H1 (cell line): ENCODE results near the gene PPY. TPM values are rescaled to one million over a fixed set of nuclear protein-coding genes. Genes with fewer than 3 reads are reported as not detected.

Experiments
- CTCF ChIA-PET: fragments of 300-600 bp; sonication (Branson Sonifier 250); formaldehyde crosslinking; loops from one replicate; lab custom pipeline; 2021; ENCODE audit not compliant: partially characterized antibody; lab: Charles Lee
- POLR2A ChIA-PET: fragments of 300-600 bp; sonication (Branson Sonifier 250); formaldehyde crosslinking; loops from one replicate; lab custom pipeline; 2021; ENCODE audit warnings: inconsistent platforms; ENCODE audit not compliant: partially characterized antibody; lab: Charles Lee
- DNase-seq, 2 experiments: peaks; one replicate each; pipeline versions ENCODE4 v3.0.0 to v3.0.0-alpha.2; 2010 to 2022; ENCODE audit warnings: low spot score in 2 of 2, low read depth in 1 of 2, mixed read lengths in 1 of 2
- FAIRE-seq: peaks from 2 replicates; lab custom pipeline; 2011; peaks lifted over from hg19 to GRCh38; lab: Jason Lieb, UNC
- H2AFZ ChIP-seq: 2 replicates; pipeline ENCODE4 v1.8.1; 2012; ENCODE audit warnings: low read length, inconsistent platforms
- H2AK5ac ChIP-seq: 2 replicates; pipeline ENCODE4 v1.6.1; 2013; ENCODE audit warnings: low read depth, low read length
- H2BK120ac ChIP-seq: replicated peaks from 2 replicates; pipeline ENCODE3; 2013; ENCODE audit warnings: low read depth, low read length, inconsistent platforms
- H2BK12ac ChIP-seq: 2 replicates; pipeline ENCODE4 v1.6.1; 2013; ENCODE audit warnings: low read depth, low read length
- H2BK15ac ChIP-seq: 2 replicates; pipeline ENCODE4 v1.6.1; 2013; ENCODE audit warnings: low read length
- H2BK20ac ChIP-seq: 2 replicates; pipeline ENCODE4 v1.6.1; 2013; ENCODE audit warnings: low read length
- H2BK5ac ChIP-seq: 2 replicates; pipeline ENCODE4 v1.6.1; 2013; ENCODE audit warnings: low read depth, low read length
- H3K14ac ChIP-seq: 2 replicates; pipeline ENCODE4 v1.6.1; 2013; ENCODE audit warnings: inconsistent platforms; ENCODE audit not compliant: insufficient read length
- H3K18ac ChIP-seq: 2 replicates; pipeline ENCODE4 v1.6.1; 2013; ENCODE audit warnings: low read length; ENCODE audit errors: extremely low read depth
- H3K23ac ChIP-seq: 2 replicates; pipeline ENCODE4 v1.6.1; 2013; ENCODE audit warnings: inconsistent platforms; ENCODE audit not compliant: insufficient read length
- H3K23me2 ChIP-seq: 2 replicates; pipeline ENCODE4 v1.6.1; 2013; ENCODE audit warnings: low read depth, low read length
- H3K27ac ChIP-seq: 2 replicates; pipeline ENCODE4 v1.6.1; 2011; ENCODE audit warnings: low read depth, low read length, inconsistent platforms
- H3K27me3 ChIP-seq, 4 experiments: replicated peaks in 1 of 4; 1 replicate in 1 of 4; 2 replicates in 3 of 4; pipeline versions ENCODE4 v1.6.1 to v1.8.1; 2011 to 2013; ENCODE audit warnings: low read length in 3 of 4, mild to moderate bottlenecking in 3 of 4, inconsistent platforms in 2 of 4, mixed read lengths in 2 of 4, moderate library complexity in 1 of 4; ENCODE audit not compliant: control insufficient read depth in 3 of 4, insufficient read depth in 3 of 4; ENCODE audit errors: extremely low read depth in 1 of 4
- H3K36me3 ChIP-seq, 4 experiments: 2 replicates each; pipeline versions ENCODE4 v1.6.1 to v1.8.1; 2011 to 2013; ENCODE audit warnings: mild to moderate bottlenecking in 4 of 4, low read length in 3 of 4, moderate library complexity in 2 of 4, control low read depth in 1 of 4, inconsistent platforms in 1 of 4; ENCODE audit not compliant: insufficient read depth in 4 of 4, control insufficient read depth in 2 of 4
- H3K4ac ChIP-seq: replicated peaks from 2 replicates; pipeline ENCODE3; 2013; ENCODE audit warnings: low read length, low read depth, mixed read lengths, inconsistent platforms; ENCODE audit not compliant: insufficient read length
- H3K4me1 ChIP-seq, 4 experiments: replicated peaks in 1 of 4; 1 replicate in 1 of 4; 2 replicates in 3 of 4; pipeline versions ENCODE4 v1.6.1 to v1.8.1; 2011 to 2013; ENCODE audit warnings: low read length in 3 of 4, inconsistent platforms in 2 of 4, mixed read lengths in 1 of 4; ENCODE audit not compliant: insufficient read depth in 4 of 4, control insufficient read depth in 3 of 4
- H3K4me2 ChIP-seq, 2 experiments: 2 replicates each; pipeline versions ENCODE4 v1.6.1 to v1.8.1; 2011 to 2013; ENCODE audit warnings: low read depth in 2 of 2, low read length in 2 of 2, control low read depth in 1 of 2, inconsistent platforms in 1 of 2, mild to moderate bottlenecking in 1 of 2; ENCODE audit not compliant: insufficient read depth in 1 of 2
- H3K4me3 ChIP-seq, 4 experiments: fragments of 200-600, 300-600 bp in 1 of 4; sonication (generic), shearing (Covaris generic), sonication (Bioruptor Twin) in 1 of 4; 2 replicates each; pipeline versions ENCODE4 v1.5.1 to v1.8.1; 2011 to 2016; ENCODE audit warnings: low read length in 4 of 4, low read depth in 3 of 4, control low read depth in 2 of 4, inconsistent platforms in 2 of 4, mild to moderate bottlenecking in 2 of 4, mixed read lengths in 1 of 4, moderate library complexity in 1 of 4; ENCODE audit not compliant: insufficient read depth in 2 of 4; ENCODE audit errors: extremely low read depth in 1 of 4
- H3K56ac ChIP-seq: replicated peaks from 2 replicates; pipeline ENCODE3; 2013; ENCODE audit warnings: low read depth, mild to moderate bottlenecking, mixed read lengths, low read length, inconsistent platforms; ENCODE audit not compliant: insufficient read length
- H3K79me1 ChIP-seq: 2 replicates; pipeline ENCODE4 v1.6.1; 2013; ENCODE audit warnings: low read depth, low read length, control low read depth
- H3K79me2 ChIP-seq, 2 experiments: 2 replicates each; pipeline versions ENCODE4 v1.6.1 to v1.8.1; 2012 to 2013; ENCODE audit warnings: low read length in 2 of 2, mild to moderate bottlenecking in 2 of 2, inconsistent platforms in 1 of 2; ENCODE audit not compliant: insufficient read depth in 2 of 2, control insufficient read depth in 1 of 2
- H3K9ac ChIP-seq, 4 experiments: replicated peaks in 1 of 4; 1 replicate in 1 of 4; 2 replicates in 3 of 4; pipeline versions ENCODE4 v1.6.1 to v1.8.1; 2011 to 2013; ENCODE audit warnings: low read depth in 3 of 4, low read length in 3 of 4, control low read depth in 2 of 4, mild to moderate bottlenecking in 2 of 4, moderate library complexity in 2 of 4, inconsistent platforms in 1 of 4; ENCODE audit errors: extremely low read depth in 1 of 4
- H3K9me3 ChIP-seq, 2 experiments: 2 replicates each; pipeline versions ENCODE4 v1.6.1 to v1.8.1; 2012 to 2013; ENCODE audit warnings: mild to moderate bottlenecking in 2 of 2, moderate library complexity in 2 of 2, control low read depth in 1 of 2, inconsistent platforms in 1 of 2, low read depth in 1 of 2, low read length in 1 of 2, mixed read lengths in 1 of 2; ENCODE audit not compliant: insufficient read depth in 2 of 2
- H4K20me1 ChIP-seq, 2 experiments: replicated peaks in 1 of 2; 2 replicates each; pipeline versions ENCODE3 to v1.8.1; 2011 to 2013; ENCODE audit warnings: inconsistent platforms in 2 of 2, low read length in 2 of 2, mild to moderate bottlenecking in 1 of 2; ENCODE audit not compliant: insufficient read depth in 2 of 2, control insufficient read depth in 1 of 2
- H4K5ac ChIP-seq: 2 replicates; pipeline ENCODE4 v1.6.1; 2013; ENCODE audit warnings: low read length, low read depth, mixed read lengths, inconsistent platforms; ENCODE audit not compliant: insufficient read length
- H4K8ac ChIP-seq: 2 replicates; pipeline ENCODE4 v1.8.0; 2013; ENCODE audit warnings: mild to moderate bottlenecking, moderate library complexity, low read length, inconsistent platforms; ENCODE audit not compliant: insufficient read depth; ENCODE audit errors: extremely low read depth
- H4K91ac ChIP-seq: replicated peaks from 2 replicates; pipeline ENCODE3; 2013; ENCODE audit warnings: low read length, mixed read lengths, inconsistent platforms; ENCODE audit not compliant: insufficient read length
- ASH2L ChIP-seq: fragments of 200-600, 300-600 bp; sonication (generic); IDR thresholded peaks from one replicate; pipeline ENCODE4 v1.7.1; 2017; ENCODE audit warnings: low read length
- BACH1 ChIP-seq: IDR thresholded peaks from 2 replicates; pipeline ENCODE4 v1.6.1; 2012; ENCODE audit warnings: low read length, improper control_type of control experiment
- BCL11A ChIP-seq, 2 experiments: IDR thresholded peaks; one replicate each; pipeline ENCODE4 v1.6.1; 2011; ENCODE audit warnings: low read depth in 2 of 2, low read length in 2 of 2, mild to moderate bottlenecking in 2 of 2
- CHD1 ChIP-seq: IDR thresholded peaks from 2 replicates; pipeline ENCODE4 v1.6.1; 2012; ENCODE audit warnings: low read depth, low read length, improper control_type of control experiment
- RBBP5 ChIP-seq: IDR thresholded peaks from 2 replicates; pipeline ENCODE4 v1.7.1; 2012; ENCODE audit warnings: low read depth, mild to moderate bottlenecking, inconsistent platforms, low read length, moderate library complexity, borderline replicate concordance
- SAP30 ChIP-seq: fragments of 300-600 bp; sonication (generic); IDR thresholded peaks from 2 replicates; pipeline ENCODE4 v1.7.1; 2012; ENCODE audit warnings: low read length, moderate library complexity, mild to moderate bottlenecking, inconsistent platforms; ENCODE audit not compliant: insufficient read depth, insufficient replicate concordance
- SRF ChIP-seq: IDR thresholded peaks from 2 replicates; pipeline ENCODE4 v1.6.1; 2011; ENCODE audit warnings: mild to moderate bottlenecking, low read depth, low read length, moderate library complexity
- TCF12 ChIP-seq: IDR thresholded peaks from 2 replicates; pipeline ENCODE4 v1.6.1; 2011; ENCODE audit warnings: low read depth, mild to moderate bottlenecking, low read length
- YY1 ChIP-seq: IDR thresholded peaks from 2 replicates; pipeline ENCODE4 v1.6.1; 2011; ENCODE audit warnings: low read depth, mild to moderate bottlenecking, low read length
- WGBS, 2 experiments: shearing (Covaris generic) in 1 of 2; methylation state at CpG; one replicate each; pipeline versions ENCODE4 v1.1.6 to v1.1.7; 2013 to 2015; ENCODE audit warnings: low lambda C conversion rate in 2 of 2, mixed read lengths in 2 of 2, inconsistent platforms in 1 of 2, low coverage in 1 of 2, missing lambda C conversion rate in 1 of 2; ENCODE audit not compliant: insufficient replicate concordance in 2 of 2, insufficient coverage in 1 of 2, insufficient read length in 1 of 2; ENCODE audit errors: extremely low coverage in 1 of 2, missing lambda C conversion rate in 1 of 2; 5-methylcytosine and 5-hydroxymethylcytosine counted together
- polyA plus RNA-seq, 7 experiments: library from polyadenylated mRNA; depleted of rRNA in 3 of 7; stranded (reverse) in 5 of 7; unstranded in 2 of 7; fragments of >200 nt in 5 of 7; fragments of 200-250 nt in 2 of 7; gene quantifications; 1 replicate in 5 of 7; 2 replicates in 1 of 7; 4 replicates in 1 of 7; pipeline versions ENCODE4 v1.2.1 to v1.2.3, GENCODE V29; 2011 to 2013; ENCODE audit warnings: missing spikeins in 2 of 7, mixed read lengths in 2 of 7
- total RNA-seq: library from RNA; stranded (reverse); fragmentation: NEBNext Ultra II Directional; extraction: Animal tissue kit (Norgen Biotek cat#: 25700); gene quantifications from 2 replicates; pipeline ENCODE4 v1.2.1, GENCODE V29; 2021
- TF ChIP-seq, protein P1 (sequence below), 3 experiments: IDR thresholded peaks; 1 replicate in 2 of 3; 2 replicates in 1 of 3; pipeline versions ENCODE4 v1.5.1 to v1.6.1; 2011; ENCODE audit warnings: low read length in 3 of 3, mild to moderate bottlenecking in 3 of 3, inconsistent platforms in 2 of 3, low read depth in 1 of 3, moderate library complexity in 1 of 3; ENCODE audit not compliant: insufficient read depth in 1 of 3; ENCODE audit errors: control extremely low read depth in 1 of 3
- TF ChIP-seq, protein P2 (sequence below): IDR thresholded peaks from 2 replicates; pipeline ENCODE4 v1.6.1; 2011; ENCODE audit warnings: low read depth, mild to moderate bottlenecking, low read length; ENCODE audit not compliant: insufficient read depth

The PPY gene
- total and polyA plus RNA-seq, 2 of the 8 experiments (the other 6 are each of a cell fraction or from before 2014, with no cell fraction given): 0.26 TPM; not detected in 1

DNA sequence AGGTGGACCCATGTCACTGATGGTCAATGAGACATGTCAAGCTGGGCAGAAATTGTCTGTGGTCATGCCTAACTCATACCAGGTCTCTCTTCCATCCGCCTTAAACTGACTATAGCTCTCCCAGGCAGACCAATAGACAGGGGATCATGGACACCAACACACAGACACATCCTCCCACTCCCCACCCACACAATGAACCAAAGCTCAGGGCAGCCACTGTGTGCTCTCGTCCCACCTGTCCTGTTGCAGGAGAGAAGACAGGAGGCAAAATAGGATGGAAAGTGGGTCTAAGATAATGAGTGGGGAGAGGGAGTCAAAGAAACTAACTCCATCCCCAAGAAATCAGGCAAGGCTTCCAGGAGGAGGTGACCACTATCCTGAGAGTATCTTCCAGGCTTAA lies 8.3 kb upstream of the PPY start:
- WGBS, 2 experiments: 73% methylated on average over 2 of the region's 2 CpGs; no CpG with 5 or more reads in 1 of the 2 experiments
- CTCF ChIA-PET: interaction anchor here (0.6 to 10.5 kb wide), 16 partner anchors 10 to 104 kb away, joined by 3 to 106 read pairs (median 4); partner anchors contain the start of gene CD300LG
- no peak overlapping the region for H2BK20ac ChIP-seq
- no peaks in the 10 kb centered on the region for H3K79me2 ChIP-seq
- no peak overlapping the region for H2BK120ac ChIP-seq
- no peak overlapping the region for H4K8ac ChIP-seq
- no peak overlapping the region for H4K91ac ChIP-seq
- H3K27ac ChIP-seq: no peak overlapping the region
- H2AFZ ChIP-seq: no peak overlapping the region
- peaks cover 5 to 15% (median 12%) of the 10 kb centered on the region in 4 experiments for H3K4me1 ChIP-seq
- no peak for FAIRE-seq
- H2BK12ac ChIP-seq: peak overlapping the region; percentile 6; the same call in 1 of the 2 replicates
- peaks cover 2 to 25% (median 18%) of the 10 kb centered on the region in 4 experiments; a peak in 6 of 7 replicates for H3K27me3 ChIP-seq
- no peak overlapping the region for H3K14ac ChIP-seq
- H3K9ac ChIP-seq: no peak overlapping the region
- H3K79me1 ChIP-seq: no peaks in the 10 kb centered on the region
- H3K18ac ChIP-seq: no peak overlapping the region
- no peak overlapping the region for H3K56ac ChIP-seq
- no peaks in the 10 kb centered on the region for H4K20me1 ChIP-seq
- H2BK5ac ChIP-seq: no peak overlapping the region
- H2BK15ac ChIP-seq: no peak overlapping the region
- H3K36me3 ChIP-seq: no peaks in the 10 kb centered on the region
- no peaks in the 10 kb centered on the region for H3K9me3 ChIP-seq
- DNase-seq: no peak
- H3K23ac ChIP-seq: no peak overlapping the region
- no peak overlapping the region for H3K4me3 ChIP-seq
- 0 out of 2 replicates have a peak overlapping the region, but pooled peaks have one; percentile 66 for H2AK5ac ChIP-seq
- H3K4me2 ChIP-seq: no peak overlapping the region
- POLR2A ChIA-PET: interaction anchor here (0.8 to 1.5 kb wide), 3 partner anchors 13 to 240 kb away, joined by 3 read pairs; no protein-coding TSS in a partner anchor
- peaks cover 16% of the 10 kb centered on the region for H3K23me2 ChIP-seq
- no peak overlapping the region for H4K5ac ChIP-seq
- no peak overlapping the region for H3K4ac ChIP-seq
- TF ChIP-seq, protein P1, sequence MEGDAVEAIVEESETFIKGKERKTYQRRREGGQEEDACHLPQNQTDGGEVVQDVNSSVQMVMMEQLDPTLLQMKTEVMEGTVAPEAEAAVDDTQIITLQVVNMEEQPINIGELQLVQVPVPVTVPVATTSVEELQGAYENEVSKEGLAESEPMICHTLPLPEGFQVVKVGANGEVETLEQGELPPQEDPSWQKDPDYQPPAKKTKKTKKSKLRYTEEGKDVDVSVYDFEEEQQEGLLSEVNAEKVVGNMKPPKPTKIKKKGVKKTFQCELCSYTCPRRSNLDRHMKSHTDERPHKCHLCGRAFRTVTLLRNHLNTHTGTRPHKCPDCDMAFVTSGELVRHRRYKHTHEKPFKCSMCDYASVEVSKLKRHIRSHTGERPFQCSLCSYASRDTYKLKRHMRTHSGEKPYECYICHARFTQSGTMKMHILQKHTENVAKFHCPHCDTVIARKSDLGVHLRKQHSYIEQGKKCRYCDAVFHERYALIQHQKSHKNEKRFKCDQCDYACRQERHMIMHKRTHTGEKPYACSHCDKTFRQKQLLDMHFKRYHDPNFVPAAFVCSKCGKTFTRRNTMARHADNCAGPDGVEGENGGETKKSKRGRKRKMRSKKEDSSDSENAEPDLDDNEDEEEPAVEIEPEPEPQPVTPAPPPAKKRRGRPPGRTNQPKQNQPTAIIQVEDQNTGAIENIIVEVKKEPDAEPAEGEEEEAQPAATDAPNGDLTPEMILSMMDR (IDR thresholded peaks at IDR 0.05; ENCODE audit: control extremely low read depth in 1 of 3, insufficient read depth in 1 of 3, low read depth in 1 of 3, low read length in 3 of 3): no peak
- TF ChIP-seq YY1: no peak
- no peak for TF ChIP-seq TCF12
- TF ChIP-seq BACH1: no peak
- no peak for TF ChIP-seq BCL11A (IDR thresholded peaks at IDR 0.05; ENCODE audit: low read depth in 2 of 2, low read length in 2 of 2)
- TF ChIP-seq CHD1: no peak
- no peak for TF ChIP-seq SRF
- TF ChIP-seq SAP30: no peak
- TF ChIP-seq, protein P2, sequence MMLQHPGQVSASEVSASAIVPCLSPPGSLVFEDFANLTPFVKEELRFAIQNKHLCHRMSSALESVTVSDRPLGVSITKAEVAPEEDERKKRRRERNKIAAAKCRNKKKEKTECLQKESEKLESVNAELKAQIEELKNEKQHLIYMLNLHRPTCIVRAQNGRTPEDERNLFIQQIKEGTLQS: no peak
- TF ChIP-seq ASH2L: no peak
- TF ChIP-seq RBBP5: no peak
